Progenitor cell of endocrine pancreas (in vitro differentiated cells): ENCODE measurements around the gene TBC1D4. TPM values are rescaled to one million over a fixed set of nuclear protein-coding genes. Genes with fewer than 3 reads are reported as not detected.

Experiments used
- DNase-seq: peaks from one replicate; pipeline ENCODE4 v3.0.0; 2021; ENCODE audit warnings: low spot score; ENCODE audit not compliant: unreplicated experiment
- H3K27ac Mint-ChIP-seq: 2 replicates; pipeline ENCODE4 v1.8.0; 2021; ENCODE audit warnings: mild to moderate bottlenecking, moderate library complexity, mixed read lengths
- H3K27me3 Mint-ChIP-seq: 2 replicates; pipeline ENCODE4 v1.8.0; 2021; ENCODE audit warnings: mixed read lengths
- H3K36me3 Mint-ChIP-seq: 2 replicates; pipeline ENCODE4 v1.8.0; 2022; ENCODE audit warnings: mixed read lengths; ENCODE audit not compliant: insufficient read depth
- H3K4me1 Mint-ChIP-seq: 2 replicates; pipeline ENCODE4 v1.8.0; 2021; ENCODE audit warnings: low read depth, mixed read lengths
- H3K4me3 Mint-ChIP-seq: 2 replicates; pipeline ENCODE4 v1.8.0; 2021; ENCODE audit warnings: low read depth, mild to moderate bottlenecking, moderate library complexity, mixed read lengths
- H3K9me3 Mint-ChIP-seq: 2 replicates; pipeline ENCODE4 v1.8.0; 2021; ENCODE audit warnings: low read depth, mixed read lengths
- CTCF ChIP-seq: fragments of 200-600 bp; sonication (generic); IDR thresholded peaks from one replicate; pipeline ENCODE4 v1.5.0; 2021; ENCODE audit warnings: antibody characterized with exemption, mild to moderate bottlenecking; ENCODE audit not compliant: unreplicated experiment
- total RNA-seq: library from RNA; stranded (reverse); gene quantifications from 2 replicates; pipeline ENCODE4 v1.2.1, GENCODE V29; 2021

The TBC1D4 gene
- total RNA-seq, 1 donor from 2014 or later = 13.7 TPM

GRCh38 chr13:75263741-75264407 lies 218.1 kb downstream of the TBC1D4 start:
- no peaks in the 10 kb centered on the region for H3K36me3 Mint-ChIP-seq
- no peak overlapping the region for H3K4me3 Mint-ChIP-seq
- H3K27ac Mint-ChIP-seq = no peak overlapping the region
- no peaks in the 10 kb centered on the region for H3K9me3 Mint-ChIP-seq
- no peaks in the 10 kb centered on the region for H3K27me3 Mint-ChIP-seq
- H3K4me1 Mint-ChIP-seq = peaks cover 2% of the 10 kb centered on the region
- no peak for DNase-seq
- TF ChIP-seq CTCF = no peak

GRCh38 chr13:75258159-75258782 lies 223.7 kb downstream of the TBC1D4 start:
- H3K4me1 Mint-ChIP-seq = peaks cover 8% of the 10 kb centered on the region
- H3K27me3 Mint-ChIP-seq = no peaks in the 10 kb centered on the region
- peak; percentile 74 for TF ChIP-seq CTCF
- no peaks in the 10 kb centered on the region for H3K9me3 Mint-ChIP-seq
- no peak overlapping the region for H3K4me3 Mint-ChIP-seq
- no peak for DNase-seq
- H3K36me3 Mint-ChIP-seq = no peaks in the 10 kb centered on the region
- H3K27ac Mint-ChIP-seq = no peak overlapping the region

GRCh38 chr13:75256922-75257321 lies 225.0 kb downstream of the TBC1D4 start:
- Mint-ChIP-seq H3K27ac (no peak overlapping the region), H3K36me3 (no peaks in the 10 kb centered on the region), H3K4me1 (peaks cover 7% of the 10 kb centered on the region), H3K4me3 (no peak overlapping the region), H3K9me3 (no peaks in the 10 kb centered on the region), H3K27me3 (no peaks in the 10 kb centered on the region)
- no peak for TF ChIP-seq CTCF
- DNase-seq = no peak

- no peaks in the 10 kb centered on the region for H3K27me3 Mint-ChIP-seq
- TF ChIP-seq CTCF = no peak
- H3K36me3 Mint-ChIP-seq = no peaks in the 10 kb centered on the region
- H3K4me3 Mint-ChIP-seq = no peak overlapping the region
- H3K9me3 Mint-ChIP-seq = no peaks in the 10 kb centered on the region
- no peak overlapping the region for H3K27ac Mint-ChIP-seq
- no peak for DNase-seq
- H3K4me1 Mint-ChIP-seq = peaks cover 7% of the 10 kb centered on the region
Measured at GRCh38 chr13:75255653-75256052, 226.3 kb downstream of the TBC1D4 start.

GRCh38 chr13:75255147-75255546 lies 226.8 kb downstream of the TBC1D4 start:
- Mint-ChIP-seq H3K9me3 (no peaks in the 10 kb centered on the region), H3K27me3 (no peaks in the 10 kb centered on the region), H3K4me1 (peaks cover 7% of the 10 kb centered on the region), H3K27ac (no peak overlapping the region), H3K36me3 (no peaks in the 10 kb centered on the region), H3K4me3 (no peak overlapping the region)
- no peak for DNase-seq
- TF ChIP-seq CTCF = no peak
